Measurements from ENCODE around the gene NBPF26. TPM values are rescaled to one million over a fixed set of nuclear protein-coding genes. Genes with fewer than 3 reads are reported as not detected.
A peak's percentile ranks its signal among the peaks of the same experiment; 100 is the strongest.
"Not testable (repeated sequence)": the region's sequence is repeated elsewhere in the genome, so short reads cannot be mapped to it uniquely, and the experiment has no call there.

The NBPF26 gene
- total RNA-seq, 2 donors from 2014 or later = 10.3 to 23.7 TPM

- H3K9me3 ChIP-seq; H3K27me3 ChIP-seq (replicated peaks; ENCODE audit: insufficient read depth); H3K4me1 ChIP-seq (replicated peaks); H3K27ac ChIP-seq; H3K4me3 ChIP-seq; H3K36me3 ChIP-seq; intact Hi-C loops (cut with DNase I): not testable (repeated sequence)
- WGBS = 10% methylated on average over 9 of the region's 10 CpGs
- DNase-seq (ENCODE audit: low spot score) = peak; percentile 12
- peak in 2 of 4 experiments; percentile 12 to 43 for TF ChIP-seq CTCF (IDR thresholded peaks at IDR 0.05)
Observed at GRCh38 chr1:120811822-120812221, 88.1 kb downstream of the NBPF26 start.

- H3K27ac ChIP-seq; H3K36me3 ChIP-seq; H3K9me3 ChIP-seq; DNase-seq (ENCODE audit: low spot score); H3K27me3 ChIP-seq (replicated peaks; ENCODE audit: insufficient read depth); H3K4me3 ChIP-seq; H3K4me1 ChIP-seq (replicated peaks); intact Hi-C loops (cut with DNase I): not testable (repeated sequence)
- 93% methylated on average over 4 of the region's 4 CpGs for WGBS
Observed at GRCh38 chr1:120825051-120825450, 101.3 kb downstream of the NBPF26 start.

- H3K4me3 ChIP-seq; H3K27me3 ChIP-seq (replicated peaks; ENCODE audit: insufficient read depth); intact Hi-C loops (cut with DNase I); H3K27ac ChIP-seq; DNase-seq (ENCODE audit: low spot score); H3K36me3 ChIP-seq; H3K9me3 ChIP-seq; H3K4me1 ChIP-seq (replicated peaks): not testable (repeated sequence)
- WGBS = no CpG with 5 or more reads among the region's 4 CpGs
Observed at GRCh38 chr1:120826623-120827022, 102.9 kb downstream of the NBPF26 start.

GRCh38 chr1:120844186-120844944 lies 120.6 kb downstream of the NBPF26 start:
- TF ChIP-seq POLR2AphosphoS5 (IDR thresholded peaks at IDR 0.05) (peak; percentile 41), CTCF (IDR thresholded peaks at IDR 0.05) (peak in 1 of 4 experiments; percentile 17)
- H3K9me3 ChIP-seq; H3K4me1 ChIP-seq (replicated peaks); H3K36me3 ChIP-seq; intact Hi-C loops (cut with DNase I); H3K27me3 ChIP-seq (replicated peaks; ENCODE audit: insufficient read depth): not testable (repeated sequence)
- 1% methylated on average over 41 of the region's 49 CpGs for WGBS
- Histone ChIP-seq H3K4me3 (peak overlapping the region in 1 of 2 donors; percentile 32), H3K27ac (peak overlapping the region in 1 of 2 donors; percentile 74)
- DNase-seq (ENCODE audit: low spot score) = peak; percentile 51

- H3K36me3 ChIP-seq; intact Hi-C loops (cut with DNase I); H3K9me3 ChIP-seq; H3K4me3 ChIP-seq; H3K27ac ChIP-seq; DNase-seq (ENCODE audit: low spot score); H3K27me3 ChIP-seq (replicated peaks; ENCODE audit: insufficient read depth); H3K4me1 ChIP-seq (replicated peaks): not testable (repeated sequence)
- 3% methylated on average over 11 of the region's 21 CpGs for WGBS
Observed at GRCh38 chr1:120844945-120845330, 121.2 kb downstream of the NBPF26 start.

- intact Hi-C loops (cut with DNase I); H3K4me1 ChIP-seq (replicated peaks); H3K36me3 ChIP-seq; H3K27me3 ChIP-seq (replicated peaks; ENCODE audit: insufficient read depth); DNase-seq (ENCODE audit: low spot score); H3K9me3 ChIP-seq: not testable (repeated sequence)
- WGBS = 38% methylated on average over 6 of the region's 27 CpGs
- Histone ChIP-seq H3K4me3 (peak overlapping the region in 1 of 2 donors; percentile 25), H3K27ac (peak overlapping the region in 1 of 2 donors; percentile 82)
Observed at GRCh38 chr1:120849400-120850286, 125.9 kb downstream of the NBPF26 start.

- H3K9me3 ChIP-seq; H3K36me3 ChIP-seq; H3K4me1 ChIP-seq (replicated peaks); intact Hi-C loops (cut with DNase I); H3K27me3 ChIP-seq (replicated peaks; ENCODE audit: insufficient read depth): not testable (repeated sequence)
- peak; percentile 4 for DNase-seq (ENCODE audit: low spot score)
- H3K27ac ChIP-seq = peak overlapping the region in 1 of 2 donors; percentile 82
- peak overlapping the region in 1 of 2 donors; percentile 25 for H3K4me3 ChIP-seq
- 0% methylated on average over 5 of the region's 8 CpGs for WGBS
Observed at GRCh38 chr1:120850287-120850536, 126.5 kb downstream of the NBPF26 start.
